AG08396 (cell line): ENCODE data around the gene STRA8.
"Not testable (repeated sequence)": the region's sequence is repeated elsewhere in the genome, so short reads cannot be mapped to it uniquely, and the experiment has no call there.

ENCODE experiments used
- DNase-seq: peaks from one replicate; pipeline ENCODE4 v3.0.0; 2012; ENCODE audit warnings: low spot score, mixed read lengths

Gene STRA8

DNA sequence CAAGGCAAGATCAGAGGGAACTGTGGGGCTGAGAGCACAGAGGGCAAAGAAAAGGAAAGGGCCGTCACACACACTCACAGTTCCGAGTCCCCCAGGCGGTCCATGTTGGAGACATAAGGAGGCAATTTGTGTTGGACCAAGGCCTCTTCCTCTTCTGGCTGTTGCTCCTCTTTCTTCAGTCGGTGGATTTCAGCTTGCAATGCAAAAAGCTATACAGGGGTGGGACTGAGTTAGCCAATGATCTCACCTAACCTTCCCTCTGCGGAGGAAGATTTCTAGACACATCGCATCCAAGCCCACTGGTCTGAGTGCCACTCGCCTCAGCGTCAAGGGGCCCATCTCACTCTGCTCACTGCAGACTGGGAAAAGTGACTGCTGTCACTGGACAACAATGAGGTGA is 27.8 kb upstream of the STRA8 start:
- DNase-seq = no peak

DNA sequence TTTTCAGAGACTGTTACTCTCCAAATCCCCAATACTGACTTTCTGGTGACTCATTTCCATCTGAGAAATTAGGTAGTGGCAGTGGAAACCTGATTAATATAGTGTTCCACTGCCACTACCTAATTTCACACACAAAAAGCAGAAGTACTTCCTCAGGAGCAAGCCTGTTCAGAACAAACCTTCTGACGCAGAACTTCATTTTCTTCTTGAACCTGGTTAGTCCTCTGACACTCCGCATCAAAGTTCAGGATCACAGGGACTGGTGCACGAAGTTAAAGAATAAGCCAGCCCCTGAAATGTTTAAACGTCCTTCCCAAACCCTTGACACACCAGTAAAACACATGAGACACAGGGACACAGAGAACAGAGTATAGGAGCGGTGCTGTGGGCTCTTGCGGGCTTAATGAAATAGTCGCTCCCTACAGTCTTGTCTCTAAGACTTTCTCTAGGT is 26.7 kb upstream of the STRA8 start:
- DNase-seq = no peak

DNA sequence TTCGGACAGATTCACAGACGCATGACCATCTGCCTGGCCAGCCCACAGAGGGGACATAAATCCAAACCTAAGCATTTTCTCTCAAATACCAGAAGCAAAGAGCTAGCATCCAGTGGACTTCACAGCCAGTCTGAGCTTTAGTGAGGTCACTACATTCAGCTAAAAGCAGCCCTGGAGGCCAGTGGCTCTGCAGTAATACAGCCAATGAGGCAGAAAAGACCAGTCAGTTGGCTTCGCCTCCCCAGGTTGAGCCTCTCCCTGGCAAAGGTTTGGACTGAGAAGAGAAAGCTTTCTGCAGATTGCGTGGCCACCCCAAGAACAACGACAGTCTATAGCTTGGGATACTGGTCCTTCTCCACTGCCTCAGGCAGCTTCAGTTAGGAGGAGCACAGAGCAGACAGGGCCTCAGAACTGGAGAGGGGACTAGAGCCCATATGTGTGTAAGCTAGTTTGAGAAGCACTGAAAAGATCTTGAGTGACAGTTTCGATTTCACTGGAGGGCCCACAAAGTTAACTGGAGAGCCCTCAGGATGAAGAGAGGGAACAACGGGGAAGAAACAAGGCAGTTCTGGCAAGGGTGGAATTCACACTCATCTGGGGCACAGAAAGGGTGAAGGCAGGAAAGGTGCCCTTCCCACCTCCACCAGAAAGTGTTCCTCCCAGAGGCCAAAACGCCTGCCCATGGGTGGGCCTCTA is 26.1 kb upstream of the STRA8 start:
- DNase-seq = no peak

DNA sequence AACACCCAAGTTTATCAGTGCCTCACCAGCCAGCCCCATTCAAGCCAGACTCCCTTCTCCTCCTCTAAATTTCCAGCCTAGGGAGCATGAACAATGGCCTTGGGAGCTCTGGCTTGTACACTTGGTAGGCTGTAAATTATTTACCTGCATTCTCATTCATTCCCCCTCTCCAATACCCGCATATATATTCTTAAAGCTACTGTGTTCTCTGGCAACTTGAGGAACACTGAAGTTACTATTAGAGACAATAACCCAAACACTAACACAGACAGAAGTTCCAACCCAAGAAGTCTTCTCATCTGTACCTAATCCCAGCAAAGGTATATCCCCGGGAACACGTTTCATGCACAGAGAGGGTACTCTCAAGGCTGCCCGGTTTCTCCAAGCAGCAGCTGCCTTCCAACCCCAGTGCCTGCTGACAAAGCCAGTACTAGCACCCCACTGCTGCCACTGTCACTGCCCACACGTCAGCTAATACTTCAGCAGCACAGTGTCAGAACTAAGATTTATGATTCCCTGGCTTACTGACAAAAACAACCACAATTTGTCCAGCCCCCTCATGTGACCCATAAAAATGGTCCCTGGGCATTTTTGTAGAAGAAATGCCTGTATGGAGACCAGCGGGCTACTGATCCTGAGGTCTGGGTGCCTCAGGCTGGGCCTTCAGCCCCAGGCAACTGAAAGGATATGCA is 25.4 kb upstream of the STRA8 start:
- DNase-seq = no peak

DNA sequence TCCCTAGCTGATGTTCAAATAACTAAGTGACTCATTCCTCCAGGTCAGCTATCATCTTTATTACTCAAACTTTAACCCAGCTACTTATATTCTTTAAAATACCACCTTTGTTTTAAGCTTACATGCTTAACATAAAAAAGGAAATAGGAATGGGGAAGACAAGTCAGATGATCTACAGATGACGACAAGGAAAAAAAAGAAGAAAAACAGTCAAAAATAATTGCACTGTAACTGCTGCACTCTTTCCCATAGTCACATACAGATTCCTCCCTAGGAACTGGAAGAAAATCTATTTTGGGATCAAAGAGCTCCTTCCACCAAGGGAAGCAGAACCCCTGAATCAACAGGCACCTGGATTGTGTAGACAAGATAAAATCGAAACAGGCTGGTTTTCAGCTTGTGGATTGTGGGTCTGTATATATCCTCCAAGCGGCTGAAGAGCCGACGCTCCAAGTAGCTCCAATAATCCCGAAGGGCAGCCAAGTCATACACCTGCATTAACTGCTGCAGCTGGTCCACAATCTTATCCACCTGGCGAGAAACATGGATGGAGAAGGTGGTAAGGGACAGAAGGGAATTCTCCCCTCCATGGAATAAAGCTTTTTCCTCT is 24.3 kb upstream of the STRA8 start:
- no peak for DNase-seq

DNA sequence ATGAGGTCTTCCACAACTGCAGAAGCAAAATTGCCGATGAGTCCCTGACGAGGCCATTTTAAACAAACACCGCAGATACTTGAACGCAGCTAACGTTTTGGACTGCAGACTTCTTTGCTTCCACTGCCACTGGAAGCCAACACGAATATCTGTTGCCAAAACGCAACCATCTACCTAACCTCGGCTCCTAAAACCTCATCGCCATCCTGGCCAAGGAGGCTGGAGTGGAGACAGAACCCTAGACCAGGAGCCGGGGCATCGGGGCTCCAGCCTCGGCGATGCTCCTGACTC is 22.8 kb upstream of the STRA8 start:
- no peak for DNase-seq

DNA sequence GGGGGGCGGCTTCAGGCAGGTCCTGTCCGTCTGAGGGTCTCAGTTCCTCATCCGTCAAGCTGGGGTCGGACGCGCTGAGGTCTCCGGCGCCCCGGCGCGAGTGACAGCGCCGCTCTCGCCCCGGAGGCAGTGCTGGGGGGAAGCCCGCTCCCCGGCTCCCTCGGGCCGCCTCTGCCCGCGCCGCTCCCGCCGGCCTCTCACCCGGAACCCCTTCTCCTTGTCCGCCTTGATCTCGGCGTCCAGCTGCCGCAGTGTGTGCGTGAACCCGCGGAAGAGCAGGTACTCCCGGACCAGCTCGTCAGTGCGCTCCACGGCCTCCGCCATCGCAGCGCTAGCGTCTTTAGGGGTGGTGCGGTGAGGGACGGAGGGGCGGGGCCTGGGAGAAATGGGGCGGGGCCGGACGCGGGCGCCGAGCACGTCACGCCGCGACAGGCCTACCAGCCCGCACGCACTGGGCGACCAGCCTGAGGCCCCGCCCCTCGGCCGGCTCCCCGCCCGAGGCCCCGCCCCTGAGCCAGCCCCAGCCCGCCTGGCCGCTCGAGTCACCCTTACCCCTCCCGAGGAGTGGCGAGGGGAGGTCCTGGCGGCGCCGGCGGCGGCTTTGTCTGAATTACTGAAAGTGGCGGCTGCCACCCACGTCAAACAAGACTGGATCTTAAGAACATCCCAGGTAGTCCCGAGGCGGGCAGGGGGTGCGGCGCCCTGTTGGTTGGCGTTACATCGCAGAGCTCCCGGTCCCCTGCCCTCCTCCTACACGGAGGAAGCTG is 22.3 kb upstream of the STRA8 start, which contains the start of gene WDR91:
Gene WDR91 (minus strand): TSS at position 348 of the 767 bp plus-strand sequence. CDS start 24 bp downstream, at position 324.
- peak; percentile 100 for DNase-seq

DNA sequence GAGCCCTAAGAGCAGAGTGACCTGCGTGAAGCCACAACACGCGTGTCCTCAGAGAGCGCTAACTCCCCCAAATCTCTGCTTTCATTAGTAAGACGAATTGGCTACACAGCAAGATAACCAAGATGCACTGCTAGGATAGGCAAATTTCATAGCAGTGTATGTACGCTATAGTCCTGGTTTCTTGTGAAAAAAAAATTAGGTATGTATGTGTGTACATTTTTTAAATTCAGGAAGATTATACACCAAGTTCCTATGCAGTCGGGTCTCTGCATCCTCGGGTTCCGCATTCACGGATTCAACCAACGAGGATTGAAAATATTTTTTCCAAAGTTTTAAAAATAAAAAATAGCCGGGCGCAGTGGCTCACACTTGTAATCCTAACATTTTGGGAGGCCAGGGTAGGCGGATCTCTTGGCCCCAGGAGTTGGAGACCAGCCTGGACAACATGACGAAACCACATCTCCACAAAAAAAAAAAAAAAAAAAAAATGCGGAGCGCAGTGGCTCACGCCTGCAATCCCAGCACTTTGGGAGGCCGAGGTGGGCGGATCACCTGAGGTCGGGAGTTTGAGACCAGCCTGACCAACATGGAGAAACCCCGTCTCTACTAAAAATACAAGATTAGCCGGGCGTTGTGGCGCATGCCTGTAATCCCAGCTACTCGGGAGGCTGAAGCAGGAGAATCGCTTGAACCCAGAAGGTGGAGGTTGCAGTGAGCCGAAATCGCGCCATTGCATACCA is 21.5 kb upstream of the STRA8 start:
- not testable (repeated sequence) for DNase-seq

DNA sequence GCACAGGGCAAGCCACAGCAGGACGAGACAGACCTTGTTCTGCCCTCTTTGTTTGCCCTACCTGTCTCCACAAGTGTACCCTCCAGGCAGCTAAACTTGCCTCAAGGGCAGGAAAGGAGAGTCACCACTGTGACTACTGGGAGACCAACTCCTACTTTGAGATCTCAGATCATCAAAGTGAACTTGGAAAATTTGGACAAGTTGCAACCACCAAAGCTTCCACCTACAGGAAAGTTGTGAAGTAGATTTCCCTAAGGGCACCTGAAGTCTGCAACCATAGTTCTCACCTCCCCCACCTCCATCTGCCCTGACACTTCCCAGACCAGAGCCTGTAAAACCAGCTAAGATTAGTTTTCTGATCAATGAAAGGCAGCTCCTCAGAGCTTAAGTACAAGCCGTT is 19.8 kb upstream of the STRA8 start:
- no peak for DNase-seq

DNA sequence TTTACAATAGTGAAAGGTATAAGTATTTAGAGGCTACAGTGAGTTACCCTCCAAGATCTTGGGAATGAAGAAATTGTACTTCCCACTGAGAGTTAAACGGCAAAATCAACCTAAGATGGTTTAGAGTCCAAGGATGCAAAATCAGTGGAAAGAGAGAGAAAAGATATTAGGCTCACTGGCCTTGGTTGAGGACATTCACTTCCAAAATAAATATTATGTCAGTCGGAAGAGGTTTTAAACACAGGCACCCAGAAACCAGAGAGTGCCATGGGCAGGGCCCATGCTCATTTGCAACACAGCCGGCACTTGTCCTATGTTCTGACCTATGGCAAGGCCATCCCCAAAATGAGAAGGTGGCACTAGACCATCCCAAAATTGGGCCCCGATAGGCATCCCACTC is 18.5 kb upstream of the STRA8 start:
- no peak for DNase-seq

DNA sequence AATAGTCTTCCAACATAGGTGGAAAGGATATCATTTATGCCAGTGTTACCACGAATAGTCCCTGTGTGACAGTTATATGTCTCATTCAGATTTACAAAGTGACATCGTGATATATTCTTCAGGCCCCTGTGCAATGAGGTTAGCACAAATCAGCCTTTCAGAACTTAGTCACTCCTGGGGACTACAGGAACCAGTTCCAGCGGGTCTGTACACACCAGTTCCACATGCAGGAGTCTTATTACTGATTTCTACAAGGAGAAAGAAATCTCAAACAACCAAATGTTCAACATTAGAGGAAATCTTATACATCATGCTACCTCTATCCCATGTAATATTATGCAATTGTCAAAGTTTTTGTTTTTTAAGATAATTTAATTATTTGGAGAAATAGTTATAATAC is 17.9 kb upstream of the STRA8 start:
- DNase-seq = no peak

DNA sequence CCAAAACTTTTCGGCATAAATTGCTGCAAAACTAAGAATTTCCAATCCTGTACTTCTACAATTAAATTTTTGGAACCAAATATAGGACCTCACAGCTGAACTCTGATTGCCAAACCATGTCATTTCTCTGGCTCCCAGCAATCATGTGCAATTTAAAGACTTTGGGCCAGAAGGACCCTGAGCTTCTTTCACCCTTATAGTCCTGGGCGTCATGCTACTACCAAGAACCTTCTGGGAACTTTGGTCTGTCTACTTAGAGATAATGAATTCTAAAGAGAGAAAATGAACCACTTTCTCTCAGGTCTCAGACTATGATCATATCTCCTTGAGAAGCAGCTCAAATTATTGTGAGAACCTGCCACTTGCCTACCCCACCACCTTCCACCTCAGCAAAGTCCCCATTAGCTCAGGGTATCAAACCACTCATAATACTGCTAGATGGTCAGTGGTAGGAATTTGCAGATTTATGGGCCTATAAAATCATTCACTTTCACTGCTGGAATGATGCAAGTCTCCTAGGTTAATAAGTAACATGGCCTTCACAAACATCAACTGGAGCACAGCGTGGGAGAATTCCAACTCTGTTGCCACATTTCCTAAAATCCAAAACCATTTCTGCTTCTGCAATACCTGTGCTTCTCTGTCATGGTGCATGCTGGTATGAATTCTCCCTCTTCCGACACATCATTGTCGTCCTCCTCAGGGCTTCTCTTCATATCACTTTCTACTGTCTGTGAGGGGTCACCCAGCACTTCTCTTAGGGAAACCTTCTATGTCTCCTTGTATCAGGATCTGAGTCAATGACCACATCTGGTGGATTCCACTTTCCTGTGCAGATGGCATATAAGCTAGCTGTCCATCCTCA is 15.8 kb upstream of the STRA8 start:
- no peak for DNase-seq

DNA sequence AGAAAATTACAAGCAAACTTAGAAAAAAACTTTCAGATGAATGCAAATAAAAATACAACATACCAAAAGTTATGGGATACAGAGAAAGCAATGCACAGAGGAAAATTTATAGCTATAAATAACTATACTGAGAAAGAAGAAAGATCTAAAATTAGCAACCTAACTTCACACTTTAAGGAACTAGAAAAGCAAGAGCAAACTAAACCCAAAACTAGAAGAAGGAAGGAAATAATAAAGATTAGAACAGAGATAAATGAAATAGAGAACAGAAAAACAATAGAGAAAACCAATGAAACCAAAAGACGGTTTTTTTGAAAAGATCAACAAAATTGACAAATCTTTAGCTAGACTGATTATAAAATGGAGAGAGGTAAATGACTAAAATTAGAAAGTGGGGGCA is 9.6 kb upstream of the STRA8 start:
- DNase-seq = no peak

DNA sequence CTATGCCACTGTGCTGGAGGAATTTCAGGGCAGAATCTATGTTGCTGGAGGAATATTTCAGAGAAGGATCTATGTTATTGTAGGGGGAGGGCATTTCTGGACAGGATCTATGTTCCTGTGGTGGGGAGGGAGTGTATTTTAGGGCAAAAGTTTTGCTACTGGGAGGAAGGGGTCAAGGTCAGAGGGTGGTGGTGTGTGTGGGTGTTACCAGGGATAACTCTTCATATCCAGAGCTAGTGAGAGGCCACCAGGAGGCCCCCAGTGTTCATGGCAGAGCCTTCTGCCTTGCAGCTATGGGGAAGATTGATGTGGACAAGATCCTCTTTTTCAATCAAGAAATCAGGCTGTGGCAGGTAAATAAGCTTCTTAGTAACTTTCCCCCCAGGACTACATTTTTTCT is 2.0 kb upstream of the STRA8 start:
- DNase-seq = no peak

DNA sequence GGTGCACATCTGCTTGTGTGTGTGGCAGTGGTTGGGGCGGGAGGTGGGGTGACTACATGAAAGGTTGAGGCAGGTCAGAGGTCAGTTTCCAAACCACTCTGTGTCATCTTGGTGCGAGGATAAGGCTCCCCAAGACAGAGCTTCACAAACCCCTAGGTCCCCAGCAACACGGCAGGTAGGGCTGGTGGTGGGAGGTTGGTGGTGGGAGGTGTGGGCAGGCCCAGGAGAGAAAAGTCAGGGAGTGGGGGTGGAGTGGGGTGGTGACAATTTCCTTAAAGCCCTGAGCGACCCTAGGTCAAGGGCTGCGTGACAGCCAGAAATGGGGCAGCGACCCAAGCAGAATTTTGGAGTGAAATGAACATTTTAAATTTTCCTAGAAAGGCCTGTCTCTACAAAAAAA is 1.6 kb upstream of the STRA8 start:
- DNase-seq = no peak

DNA sequence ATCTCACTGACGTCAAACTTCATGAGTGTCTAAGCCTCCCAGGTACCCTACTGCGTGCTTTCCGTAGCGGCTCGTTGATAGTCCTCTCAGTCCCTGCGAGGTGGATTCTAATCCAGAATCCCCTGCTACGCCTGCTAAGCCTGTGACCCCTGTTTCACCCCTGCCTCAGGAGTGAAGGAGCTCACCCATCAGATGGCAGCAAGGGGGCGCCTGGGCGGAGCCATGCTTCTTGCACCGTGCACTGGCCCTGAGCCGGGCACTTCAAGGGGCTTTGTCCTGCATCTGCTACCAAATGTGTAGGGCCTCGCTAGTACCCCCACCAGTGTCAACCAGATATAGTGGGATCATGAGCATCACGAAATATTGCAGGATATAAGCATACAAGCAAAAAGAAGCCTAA is 918 bp upstream of the STRA8 start:
- DNase-seq = no peak

DNA sequence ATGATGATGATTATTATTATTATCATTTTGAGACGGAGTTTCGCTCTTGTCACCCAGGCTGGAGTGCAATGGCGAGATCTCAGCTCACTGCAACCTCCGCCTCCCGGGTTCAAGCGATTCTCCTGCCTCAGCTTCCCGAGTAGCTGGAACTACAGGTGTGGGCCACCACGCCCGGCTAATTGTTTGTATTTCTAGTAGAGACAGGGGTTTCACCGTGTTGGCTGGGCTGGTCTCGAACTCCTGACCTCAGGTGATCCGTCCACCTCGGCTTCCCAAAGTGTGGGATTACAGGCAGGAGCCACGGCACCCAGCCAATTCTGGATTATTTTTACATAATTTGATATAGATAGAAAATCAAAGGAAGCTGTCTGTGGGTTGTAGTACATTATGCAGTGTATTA is 457 bp downstream of the STRA8 start:
- DNase-seq = not testable (repeated sequence)

DNA sequence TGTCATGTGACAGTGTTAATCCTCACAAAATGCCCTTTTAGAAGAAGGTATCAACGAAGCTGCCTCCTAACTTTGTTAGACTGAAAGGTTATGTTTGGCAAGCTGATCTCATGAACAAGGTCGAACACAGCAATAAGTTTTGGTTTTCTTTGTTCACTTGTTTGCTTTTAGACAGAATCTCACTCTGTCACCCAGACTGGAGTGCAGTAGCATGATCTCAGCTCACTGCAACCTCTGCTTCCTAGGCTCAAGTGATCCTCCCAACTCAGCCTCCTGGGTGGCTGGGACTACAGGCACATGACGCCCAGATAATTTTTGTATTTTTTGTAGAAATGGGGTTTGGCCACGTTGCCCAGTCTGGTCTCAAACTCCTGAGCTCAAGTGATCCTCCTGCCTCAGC is 1.1 kb downstream of the STRA8 start:
- DNase-seq = no peak

DNA sequence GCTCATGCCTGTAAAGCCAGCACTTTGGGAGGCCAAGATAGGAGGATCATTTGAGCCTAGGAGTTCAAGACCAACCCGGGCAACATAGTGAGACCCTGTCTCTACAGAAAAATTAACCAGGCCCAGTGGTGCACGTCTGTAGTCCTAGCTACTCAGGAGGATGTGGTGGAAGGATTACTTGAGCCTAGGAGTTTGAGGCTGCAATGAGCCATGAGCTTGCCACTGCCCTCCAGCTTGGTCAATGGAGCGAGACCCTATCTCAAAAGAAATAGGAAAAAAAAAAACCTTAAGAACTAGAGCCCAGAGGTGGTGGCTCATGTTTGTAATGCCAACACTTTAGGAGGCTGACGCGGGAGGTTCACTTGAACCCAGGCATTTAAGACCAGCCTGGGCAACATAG is 2.2 kb downstream of the STRA8 start:
- no peak for DNase-seq

DNA sequence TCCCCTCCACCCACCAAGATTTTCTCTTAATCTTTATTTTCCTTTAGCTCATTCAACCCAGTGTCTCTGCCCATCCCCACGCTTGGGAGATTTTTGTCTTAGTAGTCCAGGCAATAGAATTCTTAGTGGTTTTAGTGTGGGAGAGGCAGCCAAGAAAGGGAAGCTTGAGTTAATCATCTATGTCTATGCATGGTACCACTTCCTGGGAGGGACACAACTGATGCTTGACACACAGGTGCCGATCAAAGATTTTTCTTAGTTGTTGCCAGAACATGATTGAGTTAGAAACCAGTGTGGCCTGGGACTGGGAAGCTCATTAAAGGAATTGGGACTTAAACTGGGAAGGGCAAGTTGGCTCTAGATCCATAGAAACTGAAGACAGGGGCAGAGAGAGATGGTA is 3.1 kb downstream of the STRA8 start:
- no peak for DNase-seq

DNA sequence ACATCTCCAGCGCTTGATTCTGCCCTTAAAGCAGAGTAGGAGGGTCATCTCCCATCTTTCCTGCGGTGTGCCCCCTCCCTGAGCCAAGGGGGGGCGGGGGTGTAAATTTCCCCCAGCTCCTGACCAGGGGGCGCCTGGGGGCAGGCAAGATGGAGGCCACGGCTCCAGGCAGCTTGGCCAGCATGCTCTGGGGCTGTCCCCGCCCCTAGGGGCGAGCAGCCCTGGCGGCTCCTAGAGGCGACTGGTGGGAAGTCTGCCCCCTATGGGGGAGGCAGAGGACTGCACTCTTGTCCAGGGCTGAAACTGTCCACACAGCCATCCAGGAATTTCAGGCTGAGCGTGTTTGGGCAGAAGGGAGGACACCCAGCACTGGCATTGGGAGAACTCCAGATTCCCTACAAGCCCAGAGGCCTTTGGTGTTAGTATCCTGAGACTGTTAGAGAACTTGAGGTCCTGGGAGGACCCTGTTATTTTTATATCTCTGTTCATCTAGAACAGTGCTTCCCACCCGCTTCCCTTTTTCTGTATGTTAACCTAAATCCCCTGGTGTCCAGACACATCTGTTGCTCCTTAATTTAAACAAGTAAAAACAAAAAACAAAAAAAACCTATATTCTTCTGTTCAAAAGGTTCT is 4.6 kb downstream of the STRA8 start:
- no peak for DNase-seq
